Caco-2 (cell line): ENCODE data around the gene ARL6IP4. TPM values are rescaled to one million over a fixed set of nuclear protein-coding genes. Genes with fewer than 3 reads are reported as not detected.

Experiments used
- Bru-seq: library from RNA; stranded (reverse); fragments of 400-500 nt; gene quantifications from one replicate; lab custom pipeline; 2021; lab: Mats Ljungman, UMichigan
- BruChase-seq, 2 experiments: library from RNA; stranded (reverse); fragments of 400-500 nt; gene quantifications; one replicate each; lab custom pipeline; 2021; lab: Mats Ljungman, UMichigan
- BruUV-seq: library from RNA; stranded (reverse); fragments of 400-500 nt; replicated peaks from 2 replicates; lab custom pipeline; 2021; lab: Mats Ljungman, UMichigan
- CTCF ChIA-PET: fragments of 300-600 bp; sonication (Branson Sonifier 250); formaldehyde crosslinking; loops from one replicate; lab custom pipeline; 2022; ENCODE audit warnings: antibody characterized with exemption; lab: Charles Lee
- POLR2A ChIA-PET: fragments of 300-600 bp; sonication (Branson Sonifier 250); formaldehyde crosslinking; loops from one replicate; lab custom pipeline; 2022; ENCODE audit warnings: antibody characterized with exemption; lab: Charles Lee
- DNase-seq, 2 experiments: peaks; one replicate each; pipeline versions ENCODE4 v3.0.0 to v3.0.0-alpha.2; 2020 to 2022
- H3K27me3 ChIP-seq: replicated peaks from 2 replicates; pipeline ENCODE4 v1.6.0; 2011; ENCODE audit warnings: low read length; ENCODE audit not compliant: control insufficient read depth, insufficient read depth
- H3K36me3 ChIP-seq: 2 replicates; pipeline ENCODE4 v1.5.1; 2011; ENCODE audit warnings: low read length; ENCODE audit not compliant: control insufficient read depth, insufficient read depth
- H3K4me1 ChIP-seq: fragments of 250-450 bp; sonication (Bioruptor Pico); 2 replicates; pipeline ENCODE4 v1.5.1; 2020; ENCODE audit warnings: mild to moderate bottlenecking
- H3K4me3 ChIP-seq: 2 replicates; pipeline ENCODE4 v1.5.1; 2011; ENCODE audit warnings: low read depth, mild to moderate bottlenecking, control low read depth, low read length
- H3K9me3 ChIP-seq: fragments of 250-450 bp; sonication (Bioruptor Pico); 2 replicates; pipeline ENCODE4 v1.5.1; 2020; ENCODE audit warnings: mild to moderate bottlenecking, moderate library complexity
- H3K27ac Mint-ChIP-seq: one replicate; pipeline ENCODE4 v1.8.0; 2022; ENCODE audit warnings: mixed read lengths; ENCODE audit not compliant: unreplicated experiment
- H3K27me3 Mint-ChIP-seq: one replicate; pipeline ENCODE4 v1.8.0; 2022; ENCODE audit warnings: mixed read lengths; ENCODE audit not compliant: insufficient read depth, unreplicated experiment
- H3K36me3 Mint-ChIP-seq: one replicate; pipeline ENCODE4 v1.8.0; 2022; ENCODE audit warnings: mild to moderate bottlenecking, mixed read lengths; ENCODE audit not compliant: insufficient read depth, unreplicated experiment
- H3K4me1 Mint-ChIP-seq: one replicate; pipeline ENCODE4 v1.8.0; 2022; ENCODE audit warnings: low read depth, mixed read lengths; ENCODE audit not compliant: unreplicated experiment
- H3K4me3 Mint-ChIP-seq: one replicate; pipeline ENCODE4 v1.8.0; 2022; ENCODE audit warnings: mild to moderate bottlenecking, moderate library complexity, mixed read lengths; ENCODE audit not compliant: unreplicated experiment
- H3K9me3 Mint-ChIP-seq: one replicate; pipeline ENCODE4 v1.8.0; 2022; ENCODE audit warnings: mixed read lengths; ENCODE audit not compliant: unreplicated experiment
- intact Hi-C: fragments of 100-400 bp; cut with micrococcal nuclease; formaldehyde crosslinking; loops from one replicate; pipeline ENCODE4 v1.10.0; 2022; ENCODE audit not compliant: unreplicated experiment
- long read RNA-seq: library from polyadenylated mRNA; stranded (forward); transcript quantifications from one replicate; pipeline ENCODE4 v2.0.0, GENCODE V29; 2022
- total RNA-seq: library from RNA; stranded (reverse); gene quantifications from 2 replicates; pipeline ENCODE4 v1.2.3, GENCODE V29; 2022
- TF ChIP-seq, protein P1 (sequence below), 2 experiments: fragments of 200-600 bp in 1 of 2; IDR thresholded peaks; 1 replicate in 1 of 2; 2 replicates in 1 of 2; pipeline versions ENCODE4 v1.5.1 to v1.8.0; 2011 to 2022; ENCODE audit warnings: antibody characterized with exemption in 1 of 2, control low read depth in 1 of 2, inconsistent platforms in 1 of 2, low read depth in 1 of 2, low read length in 1 of 2, mild to moderate bottlenecking in 1 of 2, moderate library complexity in 1 of 2; ENCODE audit not compliant: insufficient read depth in 1 of 2, severe bottlenecking in 1 of 2, unreplicated experiment in 1 of 2

Gene ARL6IP4
- 99.6 and 103 TPM in 2 replicates for total RNA-seq
- percentile 56 among the genes with signal in this experiment for Bru-seq, nascent RNA
- BruChase-seq, experiment 1, labeled RNA remaining after a 2-hour chase = percentile 30 among the genes with signal in this experiment
- BruChase-seq, experiment 2, labeled RNA remaining after a 6-hour chase = percentile 45 among the genes with signal in this experiment
- long read RNA-seq, transcript ARL6IP4-210 (6 exons, 1,491 nt) = minor isoform, 12 of 162 reads
- long read RNA-seq, transcript ARL6IP4-220 (6 exons, 1,591 nt) = major isoform, 27 of 162 reads
- long read RNA-seq, transcript ARL6IP4-201 (6 exons, 1,644 nt) = minor isoform, 8 of 162 reads
- long read RNA-seq, transcript ARL6IP4-204 (5 exons, 1,339 nt) = minor isoform, 6 of 162 reads
- long read RNA-seq, partial matches to known transcripts = 31 of 162 reads
- long read RNA-seq, other reads (novel, unspliced or antisense) = 62 of 162 reads

DNA sequence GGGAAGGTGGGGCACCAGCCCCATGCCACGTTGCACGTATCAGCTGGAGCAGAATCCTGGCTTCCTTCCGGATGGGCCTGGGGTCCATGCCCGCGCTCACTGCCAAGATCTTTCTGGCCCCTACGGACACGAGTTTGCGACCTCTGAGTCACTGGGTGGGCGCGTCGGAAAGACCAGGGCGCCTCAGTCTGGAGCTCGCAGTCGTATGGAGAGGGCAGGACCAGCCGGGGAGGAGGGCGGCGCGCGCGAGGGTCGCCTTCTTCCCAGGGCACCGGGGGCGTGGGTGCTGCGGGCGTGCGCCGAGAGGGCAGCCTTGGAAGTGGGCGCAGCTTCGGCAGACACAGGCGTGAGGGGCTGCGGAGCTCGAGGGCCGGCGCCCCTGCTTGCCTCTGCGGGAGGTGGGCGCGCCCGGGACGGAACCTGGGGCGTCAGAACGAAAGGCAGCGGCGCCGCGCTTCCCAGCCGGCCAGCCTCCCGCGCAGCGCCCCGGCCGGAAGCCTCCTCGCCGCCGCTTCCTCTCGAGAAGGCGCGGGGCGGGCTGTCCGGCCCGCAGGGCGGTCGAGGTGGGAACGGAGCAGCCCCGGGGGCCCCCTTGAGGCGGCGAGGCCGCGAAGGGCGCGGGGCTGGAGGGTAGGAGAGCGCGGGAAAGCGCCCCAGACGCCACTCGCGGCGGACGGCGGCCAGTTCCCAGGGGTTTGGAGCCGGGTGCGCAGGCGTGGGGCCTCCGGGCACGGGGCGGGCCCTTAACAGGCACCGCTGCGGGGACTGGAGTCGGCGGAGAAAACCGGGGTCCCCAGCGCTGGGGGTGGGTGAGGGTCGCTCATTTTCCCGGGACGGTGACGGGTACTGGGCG is at the start of gene ARL6IP4:
TSS of gene ARL6IP4 (plus strand) at position 499 of the 853 bp plus-strand sequence. CDS start 459 bp downstream, outside the sequence.
- peak in 1 of 2 experiments; percentile 69 for DNase-seq
- H3K27ac Mint-ChIP-seq = peak within 1 kb of the TSS; percentile 86
- no peaks in the 10 kb centered on the region for H3K9me3 Mint-ChIP-seq
- H3K9me3 ChIP-seq = no peaks in the 10 kb centered on the region
- peak within 1 kb of the TSS; percentile 89 for H3K4me3 Mint-ChIP-seq
- peaks cover 12% of the 10 kb centered on the region; the same call in 1 of the 2 replicates for H3K4me1 ChIP-seq
- no peaks in the 10 kb centered on the region for H3K36me3 ChIP-seq
- H3K4me1 Mint-ChIP-seq = peaks cover 6% of the 10 kb centered on the region
- BruUV-seq = no TSS peak
- peaks cover 45% of the 10 kb centered on the region for H3K36me3 Mint-ChIP-seq
- peak within 1 kb of the TSS; percentile 86 for H3K4me3 ChIP-seq
- TF ChIP-seq, protein P1, sequence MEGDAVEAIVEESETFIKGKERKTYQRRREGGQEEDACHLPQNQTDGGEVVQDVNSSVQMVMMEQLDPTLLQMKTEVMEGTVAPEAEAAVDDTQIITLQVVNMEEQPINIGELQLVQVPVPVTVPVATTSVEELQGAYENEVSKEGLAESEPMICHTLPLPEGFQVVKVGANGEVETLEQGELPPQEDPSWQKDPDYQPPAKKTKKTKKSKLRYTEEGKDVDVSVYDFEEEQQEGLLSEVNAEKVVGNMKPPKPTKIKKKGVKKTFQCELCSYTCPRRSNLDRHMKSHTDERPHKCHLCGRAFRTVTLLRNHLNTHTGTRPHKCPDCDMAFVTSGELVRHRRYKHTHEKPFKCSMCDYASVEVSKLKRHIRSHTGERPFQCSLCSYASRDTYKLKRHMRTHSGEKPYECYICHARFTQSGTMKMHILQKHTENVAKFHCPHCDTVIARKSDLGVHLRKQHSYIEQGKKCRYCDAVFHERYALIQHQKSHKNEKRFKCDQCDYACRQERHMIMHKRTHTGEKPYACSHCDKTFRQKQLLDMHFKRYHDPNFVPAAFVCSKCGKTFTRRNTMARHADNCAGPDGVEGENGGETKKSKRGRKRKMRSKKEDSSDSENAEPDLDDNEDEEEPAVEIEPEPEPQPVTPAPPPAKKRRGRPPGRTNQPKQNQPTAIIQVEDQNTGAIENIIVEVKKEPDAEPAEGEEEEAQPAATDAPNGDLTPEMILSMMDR (IDR thresholded peaks at IDR 0.05; ENCODE audit: insufficient read depth in 1 of 2, low read depth in 1 of 2, low read length in 1 of 2, severe bottlenecking in 1 of 2, unreplicated experiment in 1 of 2) = peak in 1 of 2 experiments; percentile 6
- ChIA-PET CTCF (interaction anchor here (0.6 kb wide), 2 partner anchors 11 to 111 kb away, joined by 3 to 4 read pairs; no protein-coding TSS in a partner anchor), POLR2A (interaction anchor here (0.6 to 0.7 kb wide), 2 partner anchors 14 to 86 kb away, joined by 3 to 4 read pairs; partner anchors contain the start of gene ABCB9)
- intact Hi-C loops = loop anchor here (10.0 kb wide), 1 partner anchor 164 kb away; no protein-coding TSS in a partner anchor
- no peaks in the 10 kb centered on the region for H3K27me3 Mint-ChIP-seq
- H3K27me3 ChIP-seq = no peaks in the 10 kb centered on the region

DNA sequence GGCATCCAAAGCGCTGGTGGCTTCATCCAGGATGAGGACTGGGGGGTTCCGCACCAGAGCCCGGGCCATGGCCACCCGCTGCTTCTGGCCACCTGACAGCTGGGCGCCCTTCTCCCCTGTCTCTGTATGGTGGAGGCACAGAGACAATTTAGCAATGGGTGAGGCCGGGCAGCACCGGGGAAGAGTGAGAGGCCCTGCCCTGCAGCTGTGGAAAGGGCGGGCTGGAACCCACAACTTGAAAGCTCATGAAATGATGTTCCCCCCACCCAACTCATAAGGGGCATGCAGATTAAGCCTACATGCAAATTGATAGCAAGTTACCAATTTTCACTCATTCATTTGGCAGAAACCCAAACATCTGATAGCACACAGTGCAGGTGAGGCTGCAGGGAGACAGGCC is 48.3 kb upstream of the ARL6IP4 start:
- H3K4me3 ChIP-seq = no peak overlapping the region
- no peaks in the 10 kb centered on the region for H3K4me1 ChIP-seq
- H3K27me3 ChIP-seq = no peaks in the 10 kb centered on the region
- BruUV-seq = no TSS peak
- no peak overlapping the region for H3K27ac Mint-ChIP-seq
- H3K9me3 ChIP-seq = no peaks in the 10 kb centered on the region
- CTCF ChIA-PET = no interaction called here
- no peaks in the 10 kb centered on the region for H3K36me3 Mint-ChIP-seq
- H3K4me3 Mint-ChIP-seq = no peak overlapping the region
- no peaks in the 10 kb centered on the region; the same call in 1 of the 2 replicates for H3K36me3 ChIP-seq
- TF ChIP-seq, protein P1 (IDR thresholded peaks at IDR 0.05; ENCODE audit: insufficient read depth in 1 of 2, low read depth in 1 of 2, low read length in 1 of 2, severe bottlenecking in 1 of 2, unreplicated experiment in 1 of 2) = no peak
- H3K9me3 Mint-ChIP-seq = no peaks in the 10 kb centered on the region
- intact Hi-C loops = no loop called here
- POLR2A ChIA-PET = no interaction called here
- H3K4me1 Mint-ChIP-seq = no peaks in the 10 kb centered on the region
- DNase-seq = no peak
- H3K27me3 Mint-ChIP-seq = no peaks in the 10 kb centered on the region

DNA sequence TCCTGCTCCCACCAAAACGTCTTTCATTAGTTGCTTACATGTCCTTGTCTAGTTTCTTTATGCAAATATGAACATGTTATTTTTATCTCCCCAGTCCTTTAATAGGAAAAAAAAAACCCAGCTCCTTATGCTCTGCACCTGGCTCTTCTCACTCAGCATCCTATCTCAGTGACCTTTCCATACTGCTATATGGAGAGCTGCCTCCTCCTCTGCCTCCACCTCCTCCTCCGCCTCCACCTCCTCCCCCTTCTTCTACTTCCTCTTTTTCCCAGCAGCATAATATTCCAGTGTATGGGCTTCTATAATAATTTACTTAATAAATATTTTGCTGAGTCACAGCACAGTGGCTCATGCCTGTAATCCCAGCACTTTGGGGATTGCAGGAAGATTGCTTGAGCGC is 45.8 kb upstream of the ARL6IP4 start:
- H3K27ac Mint-ChIP-seq = no peak overlapping the region
- DNase-seq = no peak
- TF ChIP-seq, protein P1 (IDR thresholded peaks at IDR 0.05; ENCODE audit: insufficient read depth in 1 of 2, low read depth in 1 of 2, low read length in 1 of 2, severe bottlenecking in 1 of 2, unreplicated experiment in 1 of 2) = no peak
- BruUV-seq = no TSS peak
- H3K9me3 Mint-ChIP-seq = no peaks in the 10 kb centered on the region
- no peaks in the 10 kb centered on the region for H3K36me3 Mint-ChIP-seq
- Histone ChIP-seq H3K9me3 (no peaks in the 10 kb centered on the region), H3K27me3 (no peaks in the 10 kb centered on the region), H3K4me1 (no peaks in the 10 kb centered on the region), H3K4me3 (no peak overlapping the region), H3K36me3 (no peaks in the 10 kb centered on the region; the same call in 1 of the 2 replicates)
- no peak overlapping the region for H3K4me3 Mint-ChIP-seq
- ChIA-PET POLR2A (no interaction called here), CTCF (no interaction called here)
- no peaks in the 10 kb centered on the region for H3K4me1 Mint-ChIP-seq
- H3K27me3 Mint-ChIP-seq = no peaks in the 10 kb centered on the region
- intact Hi-C loops = no loop called here
